Esophagus (tissue), 2 donors: ENCODE data around the gene CTNNA1. TPM values are rescaled to one million over a fixed set of nuclear protein-coding genes. Genes with fewer than 3 reads are reported as not detected.
"Not testable (repeated sequence)": the region's sequence is repeated elsewhere in the genome, so short reads cannot be mapped to it uniquely, and the experiment has no call there.

Source experiments
- H3K27ac ChIP-seq, 2 donors: one replicate each; pipeline ENCODE4 v1.5.1; 2013; ENCODE audit warnings: low read depth in 2 of 2, mild to moderate bottlenecking in 2 of 2, inconsistent platforms in 1 of 2, low read length in 1 of 2, moderate library complexity in 1 of 2
- H3K27me3 ChIP-seq, 2 donors: one replicate each; pipeline ENCODE4 v1.6.1; 2013; ENCODE audit warnings: low read length in 2 of 2, control low read depth in 1 of 2, mild to moderate bottlenecking in 1 of 2; ENCODE audit not compliant: insufficient read depth in 2 of 2, control insufficient read depth in 1 of 2
- H3K36me3 ChIP-seq, 2 donors: one replicate each; pipeline ENCODE4 v1.6.1; 2013; ENCODE audit warnings: low read length in 1 of 2; ENCODE audit not compliant: control insufficient read depth in 2 of 2, insufficient read depth in 2 of 2
- H3K4me1 ChIP-seq, 2 donors: one replicate each; pipeline ENCODE4 v1.6.1; 2013; ENCODE audit warnings: low read length in 1 of 2; ENCODE audit not compliant: control insufficient read depth in 2 of 2, insufficient read depth in 2 of 2
- H3K4me3 ChIP-seq, 2 donors: one replicate each; pipeline ENCODE4 v1.5.1; 2013; ENCODE audit warnings: low read length in 2 of 2, mild to moderate bottlenecking in 2 of 2, low read depth in 1 of 2, moderate library complexity in 1 of 2
- H3K9me3 ChIP-seq, 2 donors: one replicate each; pipeline ENCODE4 v1.6.1; 2013; ENCODE audit warnings: mild to moderate bottlenecking in 2 of 2, low read depth in 1 of 2, low read length in 1 of 2, moderate library complexity in 1 of 2; ENCODE audit not compliant: control insufficient read depth in 2 of 2, insufficient read depth in 1 of 2
- WGBS, 2 donors: extraction: QIAGEN DNeasy Blood & Tissue Kit; methylation state at CpG; one replicate each; pipeline ENCODE4 v1.1.7; 2013; 5-methylcytosine and 5-hydroxymethylcytosine counted together
- polyA plus RNA-seq, 2 donors: library from polyadenylated mRNA; stranded (reverse); fragments of 200-250 nt; gene quantifications; one replicate each; pipeline ENCODE4 v1.2.3, GENCODE V29; 2013
- donor health status: healthy with polysubstance abuse.
- donor health status: Bipolar disorder and iron deficiency.

The CTNNA1 gene
- polyA plus RNA-seq, 2 donors = 221 to 223 TPM

DNA sequence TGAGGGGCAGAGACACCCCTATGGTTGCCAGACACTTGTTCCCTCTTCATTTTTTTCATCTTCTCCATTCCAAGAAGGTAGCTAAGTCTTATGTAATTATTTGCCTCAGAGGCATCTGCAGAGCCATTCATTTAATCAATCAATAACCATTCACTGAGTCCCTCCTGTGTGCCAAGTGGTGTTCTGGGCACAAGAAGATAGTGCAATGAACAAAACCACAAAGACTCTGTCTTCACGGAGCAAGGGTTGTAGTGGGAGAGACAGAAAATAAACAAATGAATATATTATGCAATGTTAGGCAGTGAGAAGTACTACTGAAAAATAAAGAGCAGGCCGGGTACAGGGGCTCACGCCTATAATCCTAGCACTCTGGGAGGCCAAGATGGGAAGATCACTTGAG, 41.4 kb upstream of the CTNNA1 start:
- Histone ChIP-seq H3K4me3 (no peak overlapping the region), H3K9me3 (no peaks in the 10 kb centered on the region), H3K27me3 (no peaks in the 10 kb centered on the region), H3K4me1 (no peaks in the 10 kb centered on the region), H3K36me3 (no peaks in the 10 kb centered on the region), H3K27ac (no peak overlapping the region)
- 60 to 64% methylated on average over 3 of the region's 3 CpGs for WGBS, 2 donors

DNA sequence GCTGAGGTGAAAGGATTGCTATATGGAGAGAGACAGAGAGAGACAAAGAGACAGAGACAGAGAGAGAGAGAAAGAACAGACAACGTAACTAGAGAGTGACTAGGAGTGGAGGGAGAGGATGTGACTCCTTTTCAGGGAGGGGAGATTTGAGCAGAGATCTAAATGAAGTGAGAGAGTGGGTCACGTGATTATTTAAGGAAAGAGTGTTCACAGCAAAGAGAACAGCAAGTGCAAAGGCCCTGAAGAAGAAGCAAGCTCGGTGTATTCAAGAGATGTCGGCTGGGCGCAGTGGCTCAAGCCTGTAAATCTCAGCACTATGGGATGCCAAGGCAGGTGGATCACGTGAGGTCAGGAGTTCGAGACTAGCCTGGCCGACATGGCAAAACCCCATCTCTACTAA, 40.9 kb upstream of the CTNNA1 start:
- Histone ChIP-seq H3K4me3 (no peak overlapping the region), H3K27me3 (no peaks in the 10 kb centered on the region)

DNA sequence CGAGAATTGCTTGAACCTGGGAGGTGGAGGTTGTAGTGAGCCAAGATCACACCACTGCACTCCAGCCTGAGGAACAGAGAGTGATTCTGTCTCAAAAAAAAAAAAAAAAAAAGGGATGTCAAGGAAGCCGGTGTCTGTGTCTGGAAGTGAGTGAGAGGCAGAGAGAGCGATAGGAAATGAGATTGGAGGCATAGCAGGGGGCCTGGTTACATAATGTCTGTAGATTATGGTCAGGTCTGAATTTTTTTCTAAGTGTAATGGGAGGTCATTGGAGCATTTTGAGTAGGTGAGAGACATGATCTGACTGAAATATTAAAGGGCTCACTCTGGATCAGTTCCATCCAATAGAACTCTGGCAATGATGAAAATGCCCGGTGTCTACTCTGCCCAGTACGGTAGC, 40.4 kb upstream of the CTNNA1 start:
- WGBS, 2 donors = 90 to 93% methylated on average over 5 of the region's 5 CpGs
- no peak overlapping the region for H3K27ac ChIP-seq
- H3K36me3 ChIP-seq = no peaks in the 10 kb centered on the region

More for the DNA sequence above, 40.9 kb upstream of the CTNNA1 start:
- Histone ChIP-seq H3K36me3 (no peaks in the 10 kb centered on the region), H3K27ac (no peak overlapping the region), H3K4me1 (no peaks in the 10 kb centered on the region), H3K9me3 (no peaks in the 10 kb centered on the region)
- 90 to 94% methylated on average over 8 of the region's 8 CpGs for WGBS, 2 donors

DNA sequence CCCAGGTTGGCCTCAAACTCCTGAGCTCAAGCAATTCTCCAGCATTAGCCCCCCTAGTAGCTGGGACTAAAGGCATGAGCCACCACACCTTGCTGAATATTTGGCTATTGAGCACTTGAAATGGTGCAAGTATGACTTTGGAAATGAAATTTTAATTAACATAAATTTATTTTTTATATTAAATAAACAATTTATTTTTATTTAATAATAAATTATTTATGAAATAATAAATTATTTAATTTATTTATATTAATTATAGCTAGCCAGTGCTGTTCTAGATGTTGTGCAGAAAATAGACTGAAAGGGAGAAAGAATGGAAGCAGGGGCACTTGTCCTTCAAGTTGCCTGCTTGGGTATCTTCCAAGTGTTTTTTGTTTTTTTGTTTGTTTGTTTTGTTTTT, 40.0 kb upstream of the CTNNA1 start:
- Histone ChIP-seq H3K4me1 (no peaks in the 10 kb centered on the region), H3K4me3 (no peak overlapping the region), H3K9me3 (no peaks in the 10 kb centered on the region), H3K27me3 (no peaks in the 10 kb centered on the region), H3K36me3 (no peaks in the 10 kb centered on the region), H3K27ac (no peak overlapping the region)

More for the DNA sequence above, 40.4 kb upstream of the CTNNA1 start:
- H3K4me3 ChIP-seq = no peak overlapping the region
- H3K9me3 ChIP-seq = no peaks in the 10 kb centered on the region
- H3K27me3 ChIP-seq = no peaks in the 10 kb centered on the region
- H3K4me1 ChIP-seq = no peaks in the 10 kb centered on the region

DNA sequence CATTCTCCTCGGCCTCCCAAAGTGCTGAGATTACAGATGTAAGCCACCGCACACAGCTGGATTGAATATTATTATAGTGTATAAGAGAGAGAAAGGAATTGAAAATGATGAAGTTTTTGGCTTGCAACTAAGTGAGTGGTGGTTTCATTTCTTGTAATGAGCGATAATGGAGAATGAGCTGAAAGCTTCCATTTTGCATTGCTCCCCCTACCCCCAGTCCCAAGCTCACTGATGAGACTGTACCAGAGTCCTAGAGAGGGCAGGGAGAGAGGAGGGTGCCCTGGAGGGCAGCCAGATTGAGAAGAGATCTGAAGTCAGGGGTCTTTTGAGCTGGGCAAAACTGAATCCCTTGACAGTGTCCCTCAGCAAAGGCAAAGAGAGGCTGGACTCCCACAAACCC, 38.5 kb upstream of the CTNNA1 start:
- 76 to 79% methylated on average over 3 of the region's 3 CpGs for WGBS, 2 donors
- H3K27me3 ChIP-seq = no peaks in the 10 kb centered on the region
- H3K4me1 ChIP-seq = no peaks in the 10 kb centered on the region
- H3K36me3 ChIP-seq = no peaks in the 10 kb centered on the region
- no peak overlapping the region for H3K4me3 ChIP-seq
- H3K9me3 ChIP-seq = no peaks in the 10 kb centered on the region
- H3K27ac ChIP-seq = no peak overlapping the region

DNA sequence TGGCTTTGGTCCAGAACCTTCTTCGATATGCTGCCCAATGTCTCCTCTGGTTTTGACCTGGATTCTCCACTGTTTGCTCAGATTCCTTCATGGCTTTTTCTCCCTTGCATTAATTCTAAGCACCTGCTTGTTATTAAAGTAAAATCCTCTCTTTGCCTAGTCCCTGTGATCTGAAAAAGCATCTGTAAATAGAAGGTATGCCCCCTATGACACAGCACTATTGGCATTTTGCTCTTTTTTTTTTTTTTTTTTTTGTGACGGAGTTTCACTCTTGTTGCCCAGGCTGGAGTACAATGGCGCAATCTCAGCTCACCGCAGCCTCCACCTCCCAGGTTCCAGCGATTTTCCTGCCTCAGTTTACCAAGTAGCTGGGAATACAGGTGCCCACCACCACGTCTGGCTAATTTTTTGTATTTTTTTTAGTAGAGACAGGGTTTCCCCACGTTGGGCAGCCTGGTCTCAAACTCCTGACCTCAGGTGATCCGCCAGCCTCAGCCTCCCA, 37.2 kb upstream of the CTNNA1 start:
- H3K36me3 ChIP-seq, H3K27me3 ChIP-seq, H3K4me3 ChIP-seq, H3K4me1 ChIP-seq, H3K9me3 ChIP-seq, H3K27ac ChIP-seq: not testable (repeated sequence)
- 66 to 73% methylated on average over 8 of the region's 8 CpGs for whole genome bisulfite sequencing, 2 donors

DNA sequence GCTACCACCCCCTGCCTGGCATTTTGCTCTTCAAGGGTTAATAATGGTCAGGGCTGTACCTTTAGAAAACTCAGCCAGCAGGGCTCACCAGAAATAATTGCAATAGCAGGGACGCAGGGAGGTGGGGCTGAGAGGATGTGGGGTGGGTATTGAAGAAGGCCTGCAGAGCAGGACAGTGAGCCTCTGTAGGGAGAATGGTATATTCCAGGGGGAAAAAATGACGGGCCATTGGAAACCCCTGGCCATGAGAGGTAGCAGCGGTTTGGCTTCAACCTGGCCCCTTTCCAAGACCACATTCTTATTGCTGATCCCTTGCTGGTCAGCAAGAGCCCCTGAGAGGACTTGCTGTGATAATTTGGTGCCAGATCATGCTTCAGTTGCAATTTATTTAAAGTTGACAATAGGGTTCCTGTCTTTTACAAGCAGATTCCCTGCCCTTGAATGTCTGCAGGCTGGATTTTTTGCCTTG, 36.7 kb upstream of the CTNNA1 start:
- Histone ChIP-seq H3K4me1 (no peaks in the 10 kb centered on the region), H3K36me3 (no peaks in the 10 kb centered on the region), H3K9me3 (no peaks in the 10 kb centered on the region), H3K4me3 (no peak overlapping the region), H3K27me3 (no peaks in the 10 kb centered on the region), H3K27ac (no peak overlapping the region)
- WGBS, 2 donors = 23% methylated on average over 3 of the region's 3 CpGs

DNA sequence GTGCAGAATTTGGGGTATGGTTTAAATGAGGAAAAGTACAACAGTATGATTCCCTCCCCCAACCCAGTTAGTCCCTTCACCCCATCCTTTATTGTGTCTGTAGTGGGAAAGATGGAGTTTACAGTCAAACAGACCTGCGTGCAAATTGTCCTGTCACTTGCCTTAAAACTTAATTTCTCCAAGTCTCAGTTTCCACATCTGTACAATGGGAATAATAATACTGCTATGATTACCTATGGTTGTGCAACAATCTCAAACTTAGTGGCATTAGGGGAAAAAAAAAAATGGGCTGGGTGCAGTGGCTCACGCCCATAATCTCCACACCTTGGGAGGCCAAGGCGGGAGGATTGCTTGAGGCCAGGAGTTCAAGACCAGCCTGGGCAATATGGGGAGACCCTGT, 35.8 kb upstream of the CTNNA1 start:
- Histone ChIP-seq H3K9me3 (no peaks in the 10 kb centered on the region), H3K4me3 (no peak overlapping the region), H3K27ac (no peak overlapping the region), H3K4me1 (no peaks in the 10 kb centered on the region), H3K27me3 (no peaks in the 10 kb centered on the region), H3K36me3 (no peaks in the 10 kb centered on the region)
- 90 to 96% methylated on average over 3 of the region's 3 CpGs for WGBS, 2 donors

DNA sequence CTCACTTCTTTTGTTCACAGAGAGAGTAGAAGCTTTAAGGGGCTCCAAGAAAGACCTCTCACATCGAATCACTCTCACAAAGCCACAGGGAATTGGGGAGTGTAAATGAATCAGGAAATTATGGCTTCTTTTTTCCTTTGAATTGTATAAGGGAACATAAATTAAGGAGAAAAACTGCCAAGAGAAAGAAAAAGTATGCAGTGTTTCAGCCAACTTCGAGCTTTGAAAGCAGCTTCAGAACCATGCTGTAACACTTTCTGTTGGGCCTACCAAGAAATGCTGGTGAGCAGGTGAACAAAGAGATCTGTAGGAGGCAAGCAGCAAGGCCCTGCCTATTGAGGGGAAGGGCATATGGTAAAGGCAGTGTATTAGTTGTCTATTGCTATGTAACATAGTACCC, 33.4 kb upstream of the CTNNA1 start:
- Histone ChIP-seq H3K27ac (no peak overlapping the region), H3K27me3 (no peaks in the 10 kb centered on the region), H3K9me3 (no peaks in the 10 kb centered on the region), H3K36me3 (no peaks in the 10 kb centered on the region), H3K4me3 (no peak overlapping the region), H3K4me1 (peaks cover 0 to 6% of the 10 kb centered on the region in 2 donors)
- WGBS, 2 donors = 60 to 78% methylated on average over 2 of the region's 2 CpGs

DNA sequence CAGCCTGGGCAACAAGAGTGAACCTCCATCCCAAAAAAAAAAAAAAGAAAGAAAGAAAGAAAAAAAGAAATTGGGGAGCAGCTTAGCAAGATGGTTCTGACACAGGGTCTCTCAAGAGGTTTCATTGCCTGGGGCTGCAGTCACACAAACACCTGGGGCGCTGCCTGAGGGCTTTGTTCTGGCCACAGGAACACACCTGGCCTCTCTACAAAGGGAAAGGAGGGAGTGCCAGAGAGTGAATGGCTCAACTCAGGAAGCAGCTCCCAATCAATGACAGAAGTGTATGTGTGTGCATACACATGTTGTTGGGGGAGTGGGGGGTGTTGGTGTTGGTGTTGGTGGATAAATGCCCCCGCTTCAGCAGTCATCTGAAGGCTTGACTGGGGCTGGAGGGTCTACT, 32.4 kb upstream of the CTNNA1 start:
- Histone ChIP-seq H3K27me3 (no peaks in the 10 kb centered on the region), H3K9me3 (no peaks in the 10 kb centered on the region), H3K36me3 (no peaks in the 10 kb centered on the region), H3K4me1 (peaks cover 0 to 9% of the 10 kb centered on the region in 2 donors), H3K27ac (no peak overlapping the region), H3K4me3 (no peak overlapping the region)
- WGBS, 2 donors = 78 to 83% methylated on average over 2 of the region's 2 CpGs
